HG02678 (cell line): ENCODE data around the gene RAD51B.
"Not testable (repeated sequence)": the region's sequence is repeated elsewhere in the genome, so short reads cannot be mapped to it uniquely, and the experiment has no call there.

Source experiments
- ATAC-seq: cut with Tn5 transposase; IDR thresholded peaks from one replicate; pipeline ENCODE4 v1.9.1; 2021; ENCODE audit warnings: mild to moderate bottlenecking, moderate library complexity; ENCODE audit not compliant: unreplicated experiment

The RAD51B gene

DNA sequence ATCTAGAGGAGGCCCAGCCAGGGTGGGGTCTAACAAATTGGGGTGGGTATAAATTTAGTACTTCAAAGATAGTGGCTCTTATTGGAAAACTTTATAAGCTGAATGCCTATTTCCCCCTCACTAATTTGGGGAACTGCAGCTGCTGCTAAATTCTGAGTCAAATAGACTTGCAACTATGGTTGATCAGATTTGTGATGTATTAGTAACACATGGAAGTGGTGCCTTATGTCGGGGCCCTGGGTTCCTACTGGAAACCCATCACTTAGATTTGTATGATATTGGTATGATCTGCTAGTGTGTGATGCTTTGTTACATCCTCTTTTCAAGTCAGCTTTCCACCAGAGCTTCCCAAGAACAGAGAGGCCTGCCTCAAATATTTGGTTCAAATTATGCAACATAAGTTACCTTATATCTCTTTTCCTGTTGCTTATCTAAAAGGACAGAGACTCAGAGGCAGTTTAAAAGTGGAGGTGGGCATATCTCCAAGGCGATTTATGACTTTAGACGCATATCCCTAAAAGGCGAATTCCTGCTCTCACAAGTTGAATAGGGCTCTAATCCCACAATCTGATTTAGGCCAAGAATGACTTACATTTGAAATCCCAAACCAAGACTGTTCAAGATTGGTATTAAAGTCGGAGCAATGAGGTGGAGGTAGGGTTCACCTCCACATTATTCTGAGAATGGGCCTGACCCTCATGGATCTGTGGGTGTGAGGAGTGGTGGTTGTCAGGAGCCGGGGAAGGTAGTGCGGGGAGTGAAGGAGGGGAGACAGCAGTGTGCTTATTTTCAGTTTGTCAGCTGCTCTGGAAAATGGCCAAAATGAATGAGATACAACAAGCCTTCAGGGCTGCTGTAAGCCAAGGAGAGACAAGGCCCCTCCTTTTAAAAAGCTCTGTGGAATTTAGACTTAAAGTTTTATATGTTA, 425.8 kb downstream of the RAD51B start:
- ATAC-seq = no peak

DNA sequence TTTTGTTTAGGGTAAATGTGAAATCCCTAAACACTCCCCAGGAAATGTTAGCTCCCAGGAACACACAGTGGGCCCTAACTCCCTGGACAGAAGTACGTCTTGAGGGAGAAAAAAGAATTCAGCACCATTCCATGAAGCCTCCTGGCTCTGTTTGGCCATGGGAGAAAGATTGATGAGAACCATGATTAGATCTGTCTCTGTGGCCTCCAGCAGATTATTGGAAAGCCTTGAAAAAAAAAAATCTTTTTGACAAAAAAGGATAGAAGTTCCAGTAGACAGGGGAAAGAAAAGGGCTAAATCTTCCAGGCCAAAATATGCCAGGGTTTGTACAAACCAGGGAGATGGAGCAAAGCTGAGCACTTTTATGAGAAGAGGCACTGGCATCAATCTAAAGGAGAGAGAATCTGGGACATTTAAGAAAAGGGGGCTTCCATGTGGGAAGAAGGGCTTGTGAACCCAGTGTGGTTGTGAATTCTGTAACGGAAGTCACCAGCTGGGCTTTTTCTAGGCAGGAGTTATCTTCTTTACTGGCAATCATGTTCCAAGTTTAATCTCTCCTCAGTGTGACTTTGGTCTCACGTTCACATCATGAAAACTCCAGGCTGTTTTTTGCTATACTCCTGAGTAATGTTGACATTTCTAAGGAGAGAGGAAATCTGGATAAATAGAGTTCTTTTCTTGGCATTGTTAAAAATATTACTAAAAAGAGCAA, 426.7 kb downstream of the RAD51B start:
- ATAC-seq = no peak

DNA sequence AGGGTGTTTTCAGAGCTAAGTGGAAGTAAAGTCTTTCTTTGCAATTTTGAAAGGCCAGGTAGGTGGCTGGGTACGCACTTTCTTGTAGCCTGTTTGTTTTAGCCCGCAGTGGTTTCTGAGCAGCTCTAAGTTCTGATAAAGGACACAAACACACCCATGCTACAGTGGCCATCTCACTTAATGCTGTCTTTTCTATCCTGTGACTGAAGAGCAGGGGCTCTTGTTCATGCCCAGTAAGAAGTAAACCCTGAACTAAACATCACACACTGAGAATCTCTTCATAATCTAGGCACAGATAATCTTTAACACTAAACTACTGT, 427.2 kb downstream of the RAD51B start:
- no peak for ATAC-seq

DNA sequence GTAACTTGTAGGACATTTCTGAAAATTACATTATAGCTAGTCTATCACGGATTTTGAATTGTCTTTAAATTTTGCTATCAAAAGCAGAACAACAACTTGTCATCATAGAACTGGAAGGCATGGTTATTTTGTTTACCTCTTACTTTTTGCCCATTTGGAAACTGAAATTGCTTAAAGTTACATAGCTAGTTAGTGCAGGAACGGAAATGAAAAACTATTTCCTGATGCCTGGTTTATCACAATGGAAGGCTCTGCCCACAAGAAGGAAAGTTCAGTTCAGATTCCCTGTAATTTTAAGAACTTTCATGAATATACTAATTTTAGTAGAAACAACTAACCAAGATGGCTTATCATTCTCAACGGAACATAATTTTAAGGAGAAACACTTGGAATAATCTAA, 427.7 kb downstream of the RAD51B start:
- no peak for ATAC-seq

DNA sequence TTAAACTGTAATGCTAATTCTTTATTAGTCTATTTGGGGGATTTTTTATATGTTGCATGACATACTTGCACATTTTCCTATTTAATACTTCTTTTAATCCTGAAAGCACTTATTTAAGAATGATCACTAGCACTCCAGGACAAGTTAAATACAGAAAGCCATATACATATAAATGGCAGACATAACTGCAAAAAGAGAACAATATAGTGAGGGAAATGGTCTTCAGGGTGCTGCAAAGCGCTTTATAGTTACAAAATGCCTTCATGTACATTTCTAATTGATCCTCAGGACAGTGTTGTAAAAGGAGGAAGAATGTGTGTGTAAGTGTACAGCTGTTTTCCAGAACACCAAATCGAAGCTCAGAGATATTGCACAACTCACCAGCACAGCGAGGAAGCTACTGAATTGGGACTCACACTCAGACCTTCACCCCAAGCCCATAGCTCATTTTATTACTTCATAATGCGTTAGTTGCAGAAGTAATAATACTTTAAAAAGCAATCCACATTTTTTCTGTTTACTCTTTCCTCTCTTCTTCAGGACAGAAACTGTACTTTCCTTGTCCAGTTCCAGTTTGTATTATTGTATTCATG, 428.2 kb downstream of the RAD51B start:
- ATAC-seq = no peak

DNA sequence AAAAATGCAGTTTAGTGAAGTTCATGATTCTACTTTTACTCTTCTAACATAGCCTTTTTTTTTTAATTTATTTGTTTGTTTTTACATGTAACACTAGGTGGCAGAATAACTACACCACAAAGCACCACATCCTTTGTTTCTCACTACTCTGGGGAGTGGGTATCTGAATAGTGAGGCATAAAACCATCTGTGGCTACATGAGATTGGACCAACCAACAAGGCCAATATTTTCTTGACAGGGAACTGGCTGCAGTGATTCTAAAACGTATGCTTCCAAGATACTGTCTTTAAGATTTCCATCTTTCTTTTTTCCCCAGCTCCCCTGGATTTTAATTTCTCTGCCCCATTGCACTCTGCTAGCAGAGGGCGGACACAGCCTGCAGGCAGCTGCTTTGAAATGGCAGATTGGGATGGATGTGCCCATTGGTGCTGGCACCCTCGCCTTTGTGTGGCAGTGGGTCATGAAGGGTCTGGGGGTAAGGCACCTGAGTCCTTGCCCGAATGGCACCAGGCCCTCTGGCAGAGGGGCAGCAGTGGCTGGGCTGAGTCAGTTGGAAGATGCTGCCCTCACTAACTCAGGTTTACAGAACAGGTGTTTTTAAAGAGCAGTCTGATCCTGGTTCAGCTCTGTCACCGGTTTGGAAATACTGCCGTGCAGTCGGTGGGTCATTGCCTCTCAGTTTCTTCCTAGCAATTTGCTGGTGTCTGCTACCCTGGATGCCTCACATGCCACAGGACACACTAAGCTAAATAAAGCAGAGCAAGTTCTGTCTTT, 429.1 kb downstream of the RAD51B start:
- ATAC-seq = no peak

DNA sequence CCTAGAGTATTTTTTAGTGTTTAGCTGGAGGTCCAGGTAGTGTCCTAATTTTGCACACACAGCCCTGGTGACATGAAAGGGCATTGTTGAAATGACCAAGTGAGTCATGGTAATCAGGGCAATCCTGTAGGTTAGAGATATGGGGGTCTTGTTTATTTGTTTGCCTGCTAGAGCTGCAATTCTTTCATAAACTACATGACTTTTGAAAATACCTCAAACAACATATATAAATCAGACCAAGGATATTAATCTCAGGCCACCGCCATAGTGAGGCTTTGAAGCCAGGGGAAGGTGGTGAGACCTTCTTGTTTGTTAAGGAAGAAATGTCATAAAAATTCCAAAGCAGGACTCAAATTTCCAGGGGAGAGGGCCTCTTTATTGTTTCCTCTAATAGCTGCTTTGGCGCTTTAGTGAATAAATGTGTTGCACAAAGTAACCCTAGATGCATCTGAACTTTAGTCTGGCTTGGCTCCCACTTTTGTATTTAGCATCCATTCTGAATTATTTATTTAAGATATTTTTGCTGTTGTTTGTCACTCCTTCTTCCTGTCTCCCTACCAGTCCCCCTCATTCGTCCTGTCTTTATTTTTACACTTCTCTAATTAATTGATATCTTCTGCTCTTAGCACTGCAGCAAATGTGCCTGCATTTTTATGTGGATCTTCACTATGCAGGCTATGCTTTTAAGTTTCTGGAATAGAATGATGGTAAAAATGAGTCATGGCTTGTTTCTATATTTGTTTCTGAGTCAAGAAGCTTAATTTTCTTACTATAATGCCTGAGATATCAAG, 430.3 kb downstream of the RAD51B start:
- ATAC-seq = no peak

DNA sequence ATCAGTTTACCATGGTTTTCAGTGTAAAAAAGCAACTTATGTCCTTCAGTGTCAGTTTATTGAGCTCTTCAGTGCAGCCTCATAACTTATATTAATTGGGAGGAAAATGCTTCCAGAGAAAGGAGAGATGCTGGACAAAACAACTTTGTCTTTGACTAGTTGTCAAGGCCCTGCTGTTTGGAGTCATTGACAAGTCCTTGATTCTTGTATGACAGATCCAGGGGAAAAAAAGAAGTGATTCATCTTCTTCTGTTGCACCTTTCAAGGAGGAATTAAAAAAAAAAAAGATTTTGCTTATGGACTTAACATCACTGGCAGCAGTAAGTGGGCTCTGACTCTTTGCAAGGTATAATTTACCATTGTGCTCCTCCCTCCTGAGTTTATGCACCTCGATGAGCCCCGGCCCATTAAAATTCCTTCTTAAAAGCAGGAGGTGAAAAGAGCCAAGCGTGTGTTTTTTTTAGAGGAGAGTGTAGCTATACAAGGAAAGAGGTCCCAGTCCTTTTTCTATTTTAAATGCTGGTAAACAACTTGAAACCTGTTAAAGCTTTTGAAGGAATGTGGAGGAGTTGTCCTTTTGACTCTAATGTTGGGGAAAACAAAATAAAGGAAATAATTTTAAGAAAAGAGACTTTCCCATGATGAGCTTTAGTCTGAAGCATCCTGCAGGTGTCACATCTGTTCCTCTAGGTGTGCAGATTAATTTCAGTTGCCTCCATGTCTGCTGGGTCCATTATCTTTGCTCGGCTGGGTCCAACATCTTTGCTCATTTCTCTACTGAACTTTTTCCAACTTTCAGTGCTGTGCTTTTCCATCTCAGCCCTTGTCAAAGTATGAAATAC, 431.6 kb downstream of the RAD51B start:
- no peak for ATAC-seq

DNA sequence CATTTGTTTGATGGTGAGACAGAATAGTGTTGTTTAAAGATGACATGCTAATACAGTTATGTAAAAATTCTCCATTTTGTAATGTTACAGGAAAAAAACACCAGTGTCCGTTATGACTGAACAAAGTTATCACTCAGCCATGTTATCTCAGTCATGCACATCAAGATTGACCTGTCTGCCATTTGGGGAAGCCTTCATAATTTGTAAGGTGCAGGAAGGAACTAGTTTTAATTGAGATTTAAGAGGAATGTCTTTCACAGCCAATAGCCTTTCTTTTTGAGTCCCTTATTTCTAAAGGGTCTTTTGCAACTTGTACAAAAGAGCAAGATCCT, 432.2 kb downstream of the RAD51B start:
- ATAC-seq = no peak

DNA sequence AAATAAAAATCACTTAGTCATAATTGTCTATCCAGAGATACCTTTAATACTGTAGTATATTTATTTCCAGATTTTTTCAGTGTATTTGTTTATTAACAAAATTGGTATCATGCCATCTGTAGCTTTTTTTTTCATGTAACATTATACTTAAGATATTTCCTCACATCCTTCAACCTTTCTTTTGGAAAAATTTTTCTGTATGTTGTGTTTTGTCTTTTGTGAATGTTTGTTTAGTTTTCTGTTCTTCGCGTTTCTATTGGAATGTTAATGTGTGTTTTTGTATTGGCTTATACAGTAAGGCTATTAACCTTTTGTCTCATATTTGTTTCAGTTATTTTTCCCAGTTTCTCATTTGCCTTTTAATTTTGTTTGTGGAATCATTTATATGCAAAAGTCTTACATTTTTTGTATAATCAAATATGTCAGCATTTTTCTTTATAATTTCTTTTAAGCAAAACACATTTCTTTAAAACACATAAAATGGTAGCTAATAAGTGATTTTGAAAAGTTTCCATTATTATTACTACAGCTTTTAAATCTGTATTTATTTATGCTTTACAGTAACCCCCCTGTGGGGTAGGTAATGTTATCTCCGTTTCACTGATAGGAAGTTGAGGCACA, 433.7 kb downstream of the RAD51B start:
- ATAC-seq = no peak

DNA sequence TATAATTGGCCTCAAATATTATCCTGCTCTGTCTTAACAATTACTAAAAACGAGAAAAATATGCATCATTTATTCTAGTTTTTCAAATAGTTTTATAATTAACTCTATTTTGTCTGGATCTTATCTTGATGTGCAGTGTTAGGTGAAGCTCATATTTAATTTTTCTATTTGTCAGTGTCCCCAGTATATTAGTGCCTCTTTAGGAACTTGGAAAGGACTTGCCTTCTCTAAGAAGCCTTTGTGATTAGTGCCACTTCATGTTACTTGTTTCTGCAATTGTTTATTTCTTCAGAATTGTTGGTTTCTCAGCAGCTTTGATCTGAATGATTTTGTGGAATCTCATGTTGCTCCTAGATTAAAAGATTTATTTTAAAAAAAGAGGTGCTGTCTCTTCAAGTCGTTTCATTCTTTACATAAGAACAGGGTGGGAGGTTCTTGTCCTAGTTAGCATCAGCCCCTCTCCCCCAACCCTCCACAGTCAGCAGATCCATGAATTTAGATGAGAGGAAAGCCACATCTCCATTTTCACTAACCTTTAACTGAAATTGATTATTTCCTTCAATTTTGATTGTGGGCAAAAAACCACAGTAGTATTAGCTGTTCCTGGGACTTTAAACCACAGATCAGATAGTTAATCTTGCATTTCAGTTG, 434.4 kb downstream of the RAD51B start:
- ATAC-seq = no peak

DNA sequence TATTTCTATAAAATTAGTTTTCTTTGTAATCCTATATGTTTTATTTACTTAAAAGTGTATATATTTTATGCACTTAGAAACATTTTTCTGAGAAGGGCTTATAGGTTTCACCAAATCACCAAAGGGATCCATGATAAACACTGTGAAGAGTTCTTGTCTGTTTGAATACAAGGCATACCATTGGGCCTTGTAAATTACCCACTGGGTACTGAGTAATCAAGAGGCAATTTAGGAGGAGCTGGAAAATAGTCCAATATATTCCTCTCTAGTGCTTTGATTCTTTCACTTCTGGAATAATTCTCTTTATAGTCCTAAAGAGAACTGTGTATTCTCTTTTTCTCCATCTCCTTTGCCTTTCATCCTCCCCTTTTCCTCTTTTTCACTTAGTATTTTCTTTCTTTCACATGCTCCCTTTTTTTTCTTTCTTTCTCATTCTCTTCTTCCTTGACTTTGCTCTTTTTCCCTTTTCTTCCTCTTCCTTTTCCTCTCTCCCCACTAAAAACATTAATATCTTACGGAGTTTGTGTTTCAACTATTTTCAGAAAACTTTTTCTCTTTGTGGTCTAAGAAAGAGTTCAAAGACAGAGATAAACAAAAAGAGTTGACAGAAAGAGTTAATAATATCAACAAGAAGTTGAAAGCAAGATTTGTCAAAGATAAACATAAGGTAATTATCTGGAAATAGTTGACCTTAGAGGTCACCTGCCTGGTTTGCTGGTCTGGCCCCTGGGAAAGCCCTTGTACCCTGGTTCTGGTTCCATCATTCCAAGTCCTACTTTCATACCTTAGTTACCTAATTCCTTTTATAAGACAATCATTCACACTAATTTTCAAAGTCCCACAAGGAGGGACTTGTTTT, 435.3 kb downstream of the RAD51B start:
- ATAC-seq = no peak

DNA sequence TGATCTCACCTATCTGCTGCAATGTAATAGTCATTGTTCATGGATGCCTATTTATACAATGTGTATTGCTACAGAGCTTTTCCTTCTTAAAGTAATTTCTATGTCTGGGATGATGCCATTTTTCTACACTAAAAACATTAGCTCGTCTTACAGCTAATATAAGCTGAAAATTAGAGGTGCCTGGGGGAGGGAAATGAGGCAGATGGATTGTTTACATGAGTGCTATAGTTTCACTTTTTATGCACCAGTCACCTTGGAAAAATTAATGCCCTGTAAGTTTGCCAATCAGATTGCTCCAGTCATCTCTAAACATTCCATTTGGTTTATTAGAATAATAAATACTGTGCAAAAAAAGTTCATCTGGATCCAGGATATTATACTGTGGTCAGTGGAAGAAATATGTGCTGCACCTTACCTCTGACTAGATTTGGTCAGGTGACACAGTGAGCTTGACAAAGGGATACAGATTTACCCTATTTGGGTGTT, 436.2 kb downstream of the RAD51B start:
- ATAC-seq = no peak

DNA sequence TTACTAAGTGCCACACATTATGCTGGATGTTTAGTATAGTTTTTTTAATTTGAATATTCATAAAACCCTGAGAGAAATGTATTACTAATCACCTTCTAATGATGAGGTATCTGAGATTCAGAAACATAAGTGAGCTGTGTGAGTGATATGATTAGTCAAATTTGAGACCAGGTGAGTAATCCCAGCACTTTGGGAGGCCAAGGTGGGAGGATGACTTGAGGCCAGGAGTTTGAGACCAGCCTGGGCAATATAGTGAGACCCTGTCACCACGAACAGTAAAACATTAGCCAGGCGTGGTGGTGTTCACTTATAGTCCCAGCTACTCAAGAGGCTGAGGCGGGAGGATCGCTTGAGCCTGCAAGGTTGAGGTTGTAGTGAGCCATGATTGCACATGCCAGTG, 438.4 kb downstream of the RAD51B start:
- no peak for ATAC-seq

DNA sequence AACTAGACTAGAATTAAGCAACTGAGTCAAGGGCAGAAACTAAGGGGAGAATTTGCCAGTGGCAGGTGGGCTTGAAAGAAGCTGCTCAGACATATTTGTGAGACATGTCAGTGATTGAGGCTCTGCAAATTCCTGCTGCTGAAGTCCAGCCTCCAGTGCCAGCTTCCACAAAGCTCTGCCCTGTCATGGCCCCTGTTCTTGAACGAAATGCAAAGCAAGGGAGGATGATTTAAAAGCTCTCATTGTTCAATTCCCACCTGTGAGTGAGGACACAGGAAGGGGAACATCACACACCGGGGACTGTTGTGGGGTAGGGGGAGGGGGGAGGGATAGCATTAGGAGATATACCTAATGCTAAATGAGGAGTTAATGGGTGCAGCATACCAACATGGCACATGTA, 439.4 kb downstream of the RAD51B start:
- ATAC-seq = not testable (repeated sequence)

DNA sequence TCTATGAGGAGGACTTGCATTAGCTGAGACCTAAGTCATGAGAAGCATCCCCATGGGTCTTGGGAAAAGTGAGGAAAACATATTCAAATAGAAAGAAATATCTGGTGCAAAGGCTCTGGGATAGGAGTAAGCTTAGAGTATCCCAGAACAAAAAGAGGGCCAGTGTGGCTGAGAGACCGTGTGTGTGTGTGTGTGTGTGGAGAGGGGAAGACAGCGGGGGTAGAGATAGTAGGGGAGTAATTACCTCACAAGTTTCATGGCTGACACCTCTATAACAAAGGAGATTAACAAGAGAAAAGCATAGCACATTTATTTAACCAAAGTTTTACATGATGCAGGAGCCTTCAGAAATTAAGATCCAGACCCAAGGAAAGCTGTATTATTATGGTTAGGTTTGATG, 440.5 kb downstream of the RAD51B start:
- ATAC-seq = no peak

DNA sequence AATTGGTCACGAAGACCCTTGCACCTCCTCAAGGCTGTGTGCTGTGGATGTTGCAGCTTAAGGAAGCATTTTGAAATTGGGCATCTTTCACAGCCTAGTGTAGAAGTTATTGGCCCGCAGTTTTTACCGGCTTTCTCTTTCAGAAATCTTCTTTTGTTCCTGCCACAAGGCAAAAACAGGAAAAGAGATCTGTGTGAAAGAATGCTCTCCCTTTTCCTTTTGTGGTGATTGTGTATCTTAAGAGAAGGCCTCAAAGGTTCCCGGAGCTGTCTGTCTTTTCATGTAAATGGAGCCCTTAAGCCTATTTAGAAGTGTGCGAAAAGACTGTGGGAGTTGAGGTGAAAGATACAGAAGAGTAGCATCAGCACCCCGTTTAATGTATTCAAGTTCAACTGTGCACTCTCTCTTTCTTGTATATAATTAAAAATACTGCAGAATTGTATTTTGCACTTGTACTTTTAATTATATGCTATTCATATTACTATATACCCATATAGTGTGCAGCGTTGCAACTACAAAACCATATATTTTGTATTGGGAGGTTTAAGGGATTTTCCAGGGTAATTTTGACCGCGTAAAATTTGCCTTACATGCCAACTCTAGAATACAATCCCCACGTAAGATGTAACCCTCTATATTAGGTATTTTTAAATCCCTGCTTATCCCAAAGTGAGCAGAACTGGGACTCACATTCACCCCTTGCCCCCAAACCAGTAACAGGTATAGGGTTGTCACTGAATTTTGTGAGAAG, 441.7 kb downstream of the RAD51B start:
- ATAC-seq = no peak
